ENCODE data around the gene TBCB. TPM values are rescaled to one million over a fixed set of nuclear protein-coding genes. Genes with fewer than 3 reads are reported as not detected.
A peak's percentile ranks its signal among the peaks of the same experiment; 100 is the strongest.

Gene TBCB
- total RNA-seq, 1 experiment from 2014 or later, result 158 TPM

DNA sequence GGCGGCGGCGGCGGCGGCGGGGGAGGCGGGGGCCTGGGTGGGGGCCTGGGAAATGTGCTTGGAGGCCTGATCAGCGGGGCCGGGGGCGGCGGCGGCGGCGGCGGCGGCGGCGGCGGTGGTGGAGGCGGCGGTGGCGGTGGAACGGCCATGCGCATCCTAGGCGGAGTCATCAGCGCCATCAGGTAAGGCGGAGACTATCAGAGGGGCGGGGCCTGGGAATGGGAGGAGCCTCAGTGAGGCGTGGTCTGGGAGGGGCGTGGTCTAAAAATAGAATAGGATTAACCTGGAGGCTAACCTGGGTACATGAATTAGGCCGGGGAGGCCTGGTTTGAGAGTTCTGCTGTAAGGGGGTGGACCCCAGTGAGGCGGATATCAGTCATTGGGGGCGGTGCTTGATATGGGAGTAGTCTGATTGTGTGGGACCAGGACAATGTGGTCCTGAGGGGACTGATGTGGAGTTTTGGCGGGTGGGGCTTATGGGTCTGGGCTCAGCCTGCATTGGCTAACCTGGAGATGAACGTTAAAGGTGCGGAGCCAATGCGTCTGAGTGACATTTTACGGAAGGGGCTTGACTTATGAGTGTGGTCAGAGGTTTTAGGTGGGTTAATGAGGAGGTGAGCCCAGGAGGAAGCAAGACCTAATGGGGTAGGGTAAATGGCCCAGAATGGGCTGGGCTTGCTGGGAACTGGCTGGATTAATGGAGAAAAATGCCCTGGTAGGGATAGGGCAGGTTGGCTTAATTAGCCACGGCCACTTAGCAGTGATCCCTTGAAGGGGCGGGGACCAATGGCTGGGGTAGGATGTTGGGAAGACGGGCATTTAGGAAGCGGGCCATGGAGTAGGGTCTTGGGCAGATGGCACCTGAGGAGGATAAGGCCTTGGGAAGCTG is 26.0 kb downstream of the TBCB start:
- peak overlapping the region; percentile 90 for H3K27ac ChIP-seq (ENCODE audit: low read depth, low read length, poor library complexity, severe bottlenecking)

DNA sequence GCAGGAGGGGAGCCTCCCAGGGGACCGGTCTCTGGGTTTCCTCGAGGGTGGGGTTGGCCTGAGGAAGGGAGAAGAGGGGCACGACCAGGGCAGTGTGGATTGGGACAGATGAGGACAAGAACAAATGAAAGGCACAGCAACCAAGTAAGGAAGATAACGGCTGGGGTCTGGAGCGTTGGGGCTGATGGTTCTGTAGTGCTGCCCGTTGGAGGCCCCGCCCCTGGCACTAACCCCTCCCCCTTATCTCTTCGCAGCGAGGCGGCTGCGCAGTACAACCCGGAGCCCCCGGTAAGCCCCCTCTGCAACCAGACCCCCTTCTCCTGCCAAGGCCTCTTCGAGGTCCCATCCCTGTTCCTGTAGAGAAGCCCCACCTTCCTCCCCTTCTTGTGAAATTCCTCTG is 26.8 kb downstream of the TBCB start:
- TF ChIP-seq, protein P1, sequence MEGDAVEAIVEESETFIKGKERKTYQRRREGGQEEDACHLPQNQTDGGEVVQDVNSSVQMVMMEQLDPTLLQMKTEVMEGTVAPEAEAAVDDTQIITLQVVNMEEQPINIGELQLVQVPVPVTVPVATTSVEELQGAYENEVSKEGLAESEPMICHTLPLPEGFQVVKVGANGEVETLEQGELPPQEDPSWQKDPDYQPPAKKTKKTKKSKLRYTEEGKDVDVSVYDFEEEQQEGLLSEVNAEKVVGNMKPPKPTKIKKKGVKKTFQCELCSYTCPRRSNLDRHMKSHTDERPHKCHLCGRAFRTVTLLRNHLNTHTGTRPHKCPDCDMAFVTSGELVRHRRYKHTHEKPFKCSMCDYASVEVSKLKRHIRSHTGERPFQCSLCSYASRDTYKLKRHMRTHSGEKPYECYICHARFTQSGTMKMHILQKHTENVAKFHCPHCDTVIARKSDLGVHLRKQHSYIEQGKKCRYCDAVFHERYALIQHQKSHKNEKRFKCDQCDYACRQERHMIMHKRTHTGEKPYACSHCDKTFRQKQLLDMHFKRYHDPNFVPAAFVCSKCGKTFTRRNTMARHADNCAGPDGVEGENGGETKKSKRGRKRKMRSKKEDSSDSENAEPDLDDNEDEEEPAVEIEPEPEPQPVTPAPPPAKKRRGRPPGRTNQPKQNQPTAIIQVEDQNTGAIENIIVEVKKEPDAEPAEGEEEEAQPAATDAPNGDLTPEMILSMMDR (conservative IDR thresholded peaks at IDR 0.05; ENCODE audit: low read depth, low read length), result no peak
- TF ChIP-seq EZH2 (IDR thresholded peaks at IDR 0.05; ENCODE audit: borderline replicate concordance, low read depth, low read length, poor library complexity, severe bottlenecking), result no peak
- Histone ChIP-seq H3K27ac (ENCODE audit: low read depth, low read length, poor library complexity, severe bottlenecking) (no peak overlapping the region), H3K4me1 (ENCODE audit: insufficient read depth, low read length, poor library complexity, severe bottlenecking) (peaks cover 10% of the 10 kb centered on the region), H3K4me3 (ENCODE audit: low read depth, low read length, poor library complexity, severe bottlenecking) (no peak overlapping the region), H3K9me3 (ENCODE audit: low read depth, low read length, poor library complexity, severe bottlenecking) (no peaks in the 10 kb centered on the region), H3K27me3 (replicated peaks; ENCODE audit: insufficient read depth, low read depth, low read length, poor library complexity) (no peaks in the 10 kb centered on the region), H3K36me3 (ENCODE audit: insufficient read depth, low read length, poor library complexity, severe bottlenecking) (peaks cover 37% of the 10 kb centered on the region)
- BruUV-seq (replicated peaks), result no TSS peak
- ChIA-PET POLR2A (ENCODE audit: low non-redundant PET) (no interaction called here), CTCF (no interaction called here)
- DNase-seq (ENCODE audit: low spot score), result no peak
- intact Hi-C loops (cut with micrococcal nuclease; ENCODE audit: unreplicated experiment), result no loop called here

More for the DNA sequence above, 26.0 kb downstream of the TBCB start:
- Histone ChIP-seq H3K4me1 (ENCODE audit: insufficient read depth, low read length, poor library complexity, severe bottlenecking) (peaks cover 10% of the 10 kb centered on the region), H3K9me3 (ENCODE audit: low read depth, low read length, poor library complexity, severe bottlenecking) (no peaks in the 10 kb centered on the region), H3K36me3 (ENCODE audit: insufficient read depth, low read length, poor library complexity, severe bottlenecking) (peaks cover 32% of the 10 kb centered on the region), H3K4me3 (ENCODE audit: low read depth, low read length, poor library complexity, severe bottlenecking) (peak overlapping the region; percentile 77), H3K27me3 (replicated peaks; ENCODE audit: insufficient read depth, low read depth, low read length, poor library complexity) (no peaks in the 10 kb centered on the region)
- BruUV-seq (replicated peaks), result no TSS peak
- POLR2A ChIA-PET (ENCODE audit: low non-redundant PET), result no interaction called here
- CTCF ChIA-PET, result no interaction called here
- DNase-seq (ENCODE audit: low spot score), result peak; percentile 86
- intact Hi-C loops (cut with micrococcal nuclease; ENCODE audit: unreplicated experiment), result no loop called here
- TF ChIP-seq, protein P1 (conservative IDR thresholded peaks at IDR 0.05; ENCODE audit: low read depth, low read length), result no peak
- TF ChIP-seq EZH2 (IDR thresholded peaks at IDR 0.05; ENCODE audit: borderline replicate concordance, low read depth, low read length, poor library complexity, severe bottlenecking), result no peak

DNA sequence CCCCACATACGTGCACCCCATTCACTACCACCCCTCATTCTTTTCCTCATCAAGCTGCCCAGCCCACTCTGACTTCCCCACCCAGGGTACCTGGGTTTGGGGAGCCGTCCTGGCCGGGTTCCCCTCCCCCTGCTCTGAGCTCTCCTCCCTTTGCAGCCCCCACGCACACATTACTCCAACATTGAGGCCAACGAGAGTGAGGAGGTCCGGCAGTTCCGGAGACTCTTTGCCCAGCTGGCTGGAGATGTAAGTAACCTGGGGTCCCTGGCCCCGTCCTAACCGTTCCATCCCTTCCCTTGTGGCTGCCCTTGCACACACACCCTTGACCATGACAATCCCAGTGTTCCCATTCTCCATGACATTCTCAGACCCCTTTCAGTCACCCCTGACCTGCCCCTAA is 27.2 kb downstream of the TBCB start:
- BruUV-seq (replicated peaks), result no TSS peak
- CTCF ChIA-PET, result no interaction called here
- intact Hi-C loops (cut with micrococcal nuclease; ENCODE audit: unreplicated experiment), result no loop called here

More for the DNA sequence above, 27.2 kb downstream of the TBCB start:
- Histone ChIP-seq H3K36me3 (ENCODE audit: insufficient read depth, low read length, poor library complexity, severe bottlenecking) (peaks cover 40% of the 10 kb centered on the region), H3K9me3 (ENCODE audit: low read depth, low read length, poor library complexity, severe bottlenecking) (no peaks in the 10 kb centered on the region), H3K27me3 (replicated peaks; ENCODE audit: insufficient read depth, low read depth, low read length, poor library complexity) (no peaks in the 10 kb centered on the region), H3K27ac (ENCODE audit: low read depth, low read length, poor library complexity, severe bottlenecking) (no peak overlapping the region), H3K4me3 (ENCODE audit: low read depth, low read length, poor library complexity, severe bottlenecking) (no peak overlapping the region), H3K4me1 (ENCODE audit: insufficient read depth, low read length, poor library complexity, severe bottlenecking) (peaks cover 10% of the 10 kb centered on the region)
- POLR2A ChIA-PET (ENCODE audit: low non-redundant PET), result no interaction called here
- no peak for DNase-seq (ENCODE audit: low spot score)
- TF ChIP-seq, protein P1 (conservative IDR thresholded peaks at IDR 0.05; ENCODE audit: low read depth, low read length), result no peak
